HEK293 (cell line): ENCODE measurements around the gene PIGW.

Source experiments
- GFI1B ChIP-seq: fragments of 450-650 bp; formaldehyde crosslinking; IDR thresholded peaks from 2 replicates; pipeline ENCODE4 v1.5.1; 2016; ENCODE audit warnings: missing biosample characterization, missing genetic modification characterization
- GLIS2 ChIP-seq: fragments of 450-650 bp; formaldehyde crosslinking; IDR thresholded peaks from 2 replicates; pipeline ENCODE4 v1.5.1; 2016; ENCODE audit warnings: missing biosample characterization, missing genetic modification characterization
- KLF16 ChIP-seq: fragments of 450-650 bp; formaldehyde crosslinking; IDR thresholded peaks from 2 replicates; pipeline ENCODE4 v1.5.1; 2017; ENCODE audit warnings: missing biosample characterization, missing genetic modification characterization
- KLF9 ChIP-seq: fragments of 450-650 bp; formaldehyde crosslinking; IDR thresholded peaks from 2 replicates; pipeline ENCODE4 v1.5.1; 2016; ENCODE audit warnings: missing biosample characterization, missing genetic modification characterization, low read depth
- OVOL3 ChIP-seq: fragments of 450-650 bp; formaldehyde crosslinking; IDR thresholded peaks from 2 replicates; pipeline ENCODE4 v1.5.1; 2016; ENCODE audit warnings: missing biosample characterization, missing genetic modification characterization
- REPIN1 ChIP-seq: fragments of 450-650 bp; formaldehyde crosslinking; IDR thresholded peaks from 2 replicates; pipeline ENCODE4 v1.5.1; 2017; ENCODE audit warnings: missing biosample characterization, missing genetic modification characterization, low read depth
- SCRT2 ChIP-seq: fragments of 450-650 bp; formaldehyde crosslinking; IDR thresholded peaks from 2 replicates; pipeline ENCODE4 v1.5.1; 2016; ENCODE audit warnings: missing biosample characterization, missing genetic modification characterization
- WT1 ChIP-seq: fragments of 450-650 bp; formaldehyde crosslinking; IDR thresholded peaks from 2 replicates; pipeline ENCODE4 v1.5.1; 2016; ENCODE audit warnings: missing biosample characterization, missing genetic modification characterization
- ZBTB17 ChIP-seq: fragments of 450-650 bp; formaldehyde crosslinking; IDR thresholded peaks from 2 replicates; pipeline ENCODE4 v1.5.1; 2016; ENCODE audit warnings: missing biosample characterization, missing genetic modification characterization
- ZBTB20 ChIP-seq: fragments of 450-650 bp; formaldehyde crosslinking; IDR thresholded peaks from 2 replicates; pipeline ENCODE4 v1.5.1; 2016; ENCODE audit warnings: missing biosample characterization, missing genetic modification characterization
- ZEB2 ChIP-seq: fragments of 450-650 bp; formaldehyde crosslinking; IDR thresholded peaks from 2 replicates; pipeline ENCODE4 v1.5.1; 2016; ENCODE audit warnings: missing biosample characterization, missing genetic modification characterization
- ZFHX2 ChIP-seq: fragments of 450-650 bp; formaldehyde crosslinking; conservative IDR thresholded peaks from 2 replicates; pipeline ENCODE4 v1.5.1; 2016; ENCODE audit warnings: missing biosample characterization, missing genetic modification characterization
- ZFP37 ChIP-seq: fragments of 450-650 bp; formaldehyde crosslinking; IDR thresholded peaks from 2 replicates; pipeline ENCODE4 v1.5.1; 2016; ENCODE audit warnings: missing biosample characterization, missing genetic modification characterization
- ZIC2 ChIP-seq: fragments of 450-650 bp; formaldehyde crosslinking; IDR thresholded peaks from 2 replicates; pipeline ENCODE4 v1.5.1; 2016; ENCODE audit warnings: missing biosample characterization, missing genetic modification characterization
- ZNF133 ChIP-seq: fragments of 450-650 bp; formaldehyde crosslinking; IDR thresholded peaks from 2 replicates; pipeline ENCODE4 v1.5.1; 2016; ENCODE audit warnings: missing biosample characterization, missing genetic modification characterization
- ZNF169 ChIP-seq: fragments of 450-650 bp; formaldehyde crosslinking; IDR thresholded peaks from 2 replicates; pipeline ENCODE4 v1.5.1; 2016; ENCODE audit warnings: missing biosample characterization, missing genetic modification characterization
- ZNF184 ChIP-seq: fragments of 450-650 bp; IDR thresholded peaks from 2 replicates; pipeline ENCODE4 v1.5.1; 2018; ENCODE audit warnings: missing biosample characterization, mild to moderate bottlenecking, missing genetic modification characterization
- ZNF274 ChIP-seq, 2 experiments: fragments of 200-500 bp in 1 of 2; fragments of 450-650 bp in 1 of 2; sonication (Bioruptor generic) in 1 of 2; formaldehyde crosslinking in 1 of 2; IDR thresholded peaks; 2 replicates each; pipeline versions ENCODE4 v1.5.1 to v1.6.1; 2014 to 2016; ENCODE audit warnings: borderline replicate concordance in 1 of 2, inconsistent platforms in 1 of 2, low read length in 1 of 2, missing biosample characterization in 1 of 2, missing genetic modification characterization in 1 of 2
- ZNF280C ChIP-seq: fragments of 450-650 bp; formaldehyde crosslinking; IDR thresholded peaks from 2 replicates; pipeline ENCODE4 v1.5.1; 2016; ENCODE audit warnings: missing biosample characterization, missing genetic modification characterization
- ZNF280D ChIP-seq: fragments of 450-650 bp; formaldehyde crosslinking; IDR thresholded peaks from 2 replicates; pipeline ENCODE4 v1.5.1; 2016; ENCODE audit warnings: missing biosample characterization, missing genetic modification characterization
- ZNF37A ChIP-seq: fragments of 450-650 bp; IDR thresholded peaks from 2 replicates; pipeline ENCODE4 v1.5.1; 2018; ENCODE audit warnings: missing biosample characterization, missing genetic modification characterization
- ZNF391 ChIP-seq: fragments of 450-650 bp; formaldehyde crosslinking; IDR thresholded peaks from 2 replicates; pipeline ENCODE4 v1.5.1; 2016; ENCODE audit warnings: low read depth, missing biosample characterization, missing genetic modification characterization, borderline replicate concordance
- ZNF423 ChIP-seq: fragments of 450-650 bp; formaldehyde crosslinking; IDR thresholded peaks from 2 replicates; pipeline ENCODE4 v1.5.1; 2016; ENCODE audit warnings: missing biosample characterization, missing genetic modification characterization
- ZNF473 ChIP-seq: fragments of 450-650 bp; formaldehyde crosslinking; IDR thresholded peaks from 2 replicates; pipeline ENCODE4 v1.5.1; 2017; ENCODE audit warnings: missing biosample characterization, missing genetic modification characterization
- ZNF488 ChIP-seq: fragments of 450-650 bp; formaldehyde crosslinking; IDR thresholded peaks from 2 replicates; pipeline ENCODE4 v1.5.1; 2016; ENCODE audit warnings: missing biosample characterization, missing genetic modification characterization
- ZNF548 ChIP-seq: fragments of 450-650 bp; formaldehyde crosslinking; IDR thresholded peaks from 2 replicates; pipeline ENCODE4 v1.5.1; 2016; ENCODE audit warnings: missing biosample characterization, missing genetic modification characterization
- ZNF555 ChIP-seq: fragments of 450-650 bp; formaldehyde crosslinking; conservative IDR thresholded peaks from 2 replicates; pipeline ENCODE4 v1.5.1; 2017; ENCODE audit warnings: missing biosample characterization, mild to moderate bottlenecking, missing genetic modification characterization, inconsistent platforms
- ZNF76 ChIP-seq: fragments of 450-650 bp; formaldehyde crosslinking; IDR thresholded peaks from 2 replicates; pipeline ENCODE4; 2016; ENCODE audit warnings: low read depth, missing biosample characterization, missing genetic modification characterization, borderline replicate concordance
- ZNF843 ChIP-seq: fragments of 450-650 bp; formaldehyde crosslinking; IDR thresholded peaks from 2 replicates; pipeline ENCODE4 v1.5.1; 2016; ENCODE audit warnings: missing biosample characterization, missing genetic modification characterization
- ZSCAN23 ChIP-seq: fragments of 450-650 bp; formaldehyde crosslinking; IDR thresholded peaks from 2 replicates; pipeline ENCODE4 v1.5.1; 2016; ENCODE audit warnings: missing biosample characterization, missing genetic modification characterization
- TF ChIP-seq, protein P1 (sequence below): fragments of 450-650 bp; formaldehyde crosslinking; IDR thresholded peaks from 2 replicates; pipeline ENCODE4 v1.5.1; 2016; ENCODE audit warnings: missing biosample characterization, missing genetic modification characterization
- TF ChIP-seq, protein P2 (sequence below): fragments of 450-650 bp; formaldehyde crosslinking; IDR thresholded peaks from 2 replicates; pipeline ENCODE4 v1.5.1; 2016; ENCODE audit warnings: missing biosample characterization, missing genetic modification characterization

The PIGW gene

GRCh38 chr17:36544307-36545076 is 9.7 kb downstream of the PIGW start, which contains the start of gene GGNBP2 (continued):
- TF ChIP-seq ZSCAN23, result no peak
- no peak; the same call in 1 of the 2 replicates for TF ChIP-seq ZFHX2 (tag by site-specific recombination)
- TF ChIP-seq SCRT2 (tag by site-specific recombination), result no peak
- no peak for TF ChIP-seq ZNF133 (tag by site-specific recombination)
- TF ChIP-seq ZNF169 (tag by site-specific recombination), result no peak
- TF ChIP-seq ZNF555 (tag by site-specific recombination), result no peak
- 0 out of 2 replicates have a peak, but pooled peaks have one; percentile 52 for TF ChIP-seq ZBTB17
- TF ChIP-seq, protein P1, sequence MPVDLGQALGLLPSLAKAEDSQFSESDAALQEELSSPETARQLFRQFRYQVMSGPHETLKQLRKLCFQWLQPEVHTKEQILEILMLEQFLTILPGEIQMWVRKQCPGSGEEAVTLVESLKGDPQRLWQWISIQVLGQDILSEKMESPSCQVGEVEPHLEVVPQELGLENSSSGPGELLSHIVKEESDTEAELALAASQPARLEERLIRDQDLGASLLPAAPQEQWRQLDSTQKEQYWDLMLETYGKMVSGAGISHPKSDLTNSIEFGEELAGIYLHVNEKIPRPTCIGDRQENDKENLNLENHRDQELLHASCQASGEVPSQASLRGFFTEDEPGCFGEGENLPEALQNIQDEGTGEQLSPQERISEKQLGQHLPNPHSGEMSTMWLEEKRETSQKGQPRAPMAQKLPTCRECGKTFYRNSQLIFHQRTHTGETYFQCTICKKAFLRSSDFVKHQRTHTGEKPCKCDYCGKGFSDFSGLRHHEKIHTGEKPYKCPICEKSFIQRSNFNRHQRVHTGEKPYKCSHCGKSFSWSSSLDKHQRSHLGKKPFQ (tag by site-specific recombination), result no peak
- no peak; the same call in none of the 2 replicates for TF ChIP-seq KLF16 (tag by site-specific recombination)
- peak; percentile 69; the same call in 1 of the 2 replicates for TF ChIP-seq ZNF391 (tag by site-specific recombination)
- no peak; the same call in 1 of the 2 replicates for TF ChIP-seq ZNF280D (tag by site-specific recombination)
- TF ChIP-seq GFI1B (tag by site-specific recombination), result no peak
- no peak for TF ChIP-seq ZNF548 (tag by site-specific recombination)
- no peak for TF ChIP-seq ZNF274 (IDR thresholded peaks at IDR 0.05; ENCODE audit: low read length)
- no peak for TF ChIP-seq ZNF274 (tag by site-specific recombination; IDR thresholded peaks at IDR 0.05; ENCODE audit: borderline replicate concordance)
- TF ChIP-seq KLF9 (tag by site-specific recombination), result peak; percentile 89
- no peak for TF ChIP-seq REPIN1
- TF ChIP-seq, protein P2, sequence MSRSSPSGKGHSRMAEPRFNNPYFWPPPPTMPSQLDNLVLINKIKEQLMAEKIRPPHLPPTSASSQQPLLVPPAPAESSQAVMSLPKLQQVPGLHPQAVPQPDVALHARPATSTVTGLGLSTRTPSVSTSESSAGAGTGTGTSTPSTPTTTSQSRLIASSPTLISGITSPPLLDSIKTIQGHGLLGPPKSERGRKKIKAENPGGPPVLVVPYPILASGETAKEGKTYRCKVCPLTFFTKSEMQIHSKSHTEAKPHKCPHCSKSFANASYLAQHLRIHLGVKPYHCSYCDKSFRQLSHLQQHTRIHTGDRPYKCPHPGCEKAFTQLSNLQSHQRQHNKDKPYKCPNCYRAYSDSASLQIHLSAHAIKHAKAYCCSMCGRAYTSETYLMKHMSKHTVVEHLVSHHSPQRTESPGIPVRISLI (tag by site-specific recombination), result no peak
- peak; percentile 86 for TF ChIP-seq ZEB2 (tag by site-specific recombination)
- TF ChIP-seq OVOL3 (tag by site-specific recombination), result 0 out of 2 replicates have a peak, but pooled peaks have one; percentile 3
- TF ChIP-seq ZNF843 (tag by site-specific recombination), result 0 out of 2 replicates have a peak, but pooled peaks have one; percentile 44
- TF ChIP-seq ZIC2 (tag by site-specific recombination), result peak; percentile 89
- TF ChIP-seq ZNF184 (tag by site-specific recombination), result no peak
- TF ChIP-seq ZNF488 (tag by site-specific recombination), result no peak
- TF ChIP-seq GLIS2 (tag by site-specific recombination), result peak; percentile 87; the same call in 1 of the 2 replicates
- no peak for TF ChIP-seq ZNF473 (tag by site-specific recombination)
- TF ChIP-seq ZFP37, result peak; percentile 63
- TF ChIP-seq WT1 (tag by site-specific recombination), result no peak
- TF ChIP-seq ZNF423 (tag by site-specific recombination), result peak; percentile 70; the same call in 1 of the 2 replicates
- TF ChIP-seq ZNF37A (tag by site-specific recombination), result no peak
- peak; percentile 89 for TF ChIP-seq ZBTB20 (tag by site-specific recombination)
- no peak for TF ChIP-seq ZNF280C (tag by site-specific recombination)
- peak; percentile 19; the same call in 1 of the 2 replicates for TF ChIP-seq ZNF76
